GM10266 (cell line): ENCODE measurements around the gene SH3PXD2A.

Experiments
- DNase-seq: peaks from one replicate; pipeline ENCODE4 v3.0.0; 2012; ENCODE audit errors: extremely low spot score
- CTCF ChIP-seq: IDR thresholded peaks from 2 replicates; pipeline ENCODE4 v1.5.1; 2012; ENCODE audit warnings: mild to moderate bottlenecking, low read depth; ENCODE audit not compliant: control insufficient read depth, insufficient read depth; ENCODE audit errors: missing control alignments

SH3PXD2A gene

GRCh38 chr10:103643381-103643780, 212.0 kb downstream of the SH3PXD2A start:
- TF ChIP-seq CTCF: no peak
- no peak for DNase-seq

- TF ChIP-seq CTCF: no peak
- DNase-seq: no peak
Measured at GRCh38 chr10:103641326-103641725, 214.1 kb downstream of the SH3PXD2A start.

DNA sequence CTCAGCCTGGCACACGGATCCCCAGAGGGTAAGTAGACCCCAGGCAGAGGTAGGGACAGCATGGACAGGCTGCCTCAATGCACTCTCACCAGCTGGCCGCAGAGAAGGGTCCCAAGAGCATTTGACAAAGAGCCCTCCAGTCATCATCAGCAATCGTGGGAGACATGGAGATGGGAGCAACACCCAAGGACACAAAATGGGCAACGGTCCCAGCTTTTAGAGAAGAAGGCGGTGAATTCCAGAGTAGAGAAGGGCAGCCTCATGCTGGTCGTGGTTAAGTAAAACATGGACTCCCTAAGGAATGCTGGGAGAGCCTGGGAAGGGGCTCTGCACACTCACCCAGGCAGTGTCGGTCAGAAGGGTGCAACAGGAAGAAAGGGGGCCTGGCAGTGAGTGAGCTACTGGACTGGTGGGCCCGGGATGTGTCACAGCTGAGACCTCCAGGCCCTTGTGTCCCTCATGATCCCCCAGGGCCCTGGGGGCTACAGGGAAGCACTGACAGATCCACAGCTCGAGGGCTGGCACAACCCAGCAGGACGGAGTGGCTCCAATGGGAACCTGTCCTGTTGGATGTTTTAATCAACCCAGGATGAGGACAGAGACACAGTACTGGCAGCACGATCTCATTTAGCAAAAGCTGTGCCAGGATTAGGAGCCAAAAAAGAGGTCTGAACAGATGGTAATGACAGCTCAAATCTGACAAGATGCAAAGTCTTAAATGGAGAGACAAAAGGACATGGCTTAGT, 214.8 kb downstream of the SH3PXD2A start:
- no peak for TF ChIP-seq CTCF
- no peak for DNase-seq

DNA sequence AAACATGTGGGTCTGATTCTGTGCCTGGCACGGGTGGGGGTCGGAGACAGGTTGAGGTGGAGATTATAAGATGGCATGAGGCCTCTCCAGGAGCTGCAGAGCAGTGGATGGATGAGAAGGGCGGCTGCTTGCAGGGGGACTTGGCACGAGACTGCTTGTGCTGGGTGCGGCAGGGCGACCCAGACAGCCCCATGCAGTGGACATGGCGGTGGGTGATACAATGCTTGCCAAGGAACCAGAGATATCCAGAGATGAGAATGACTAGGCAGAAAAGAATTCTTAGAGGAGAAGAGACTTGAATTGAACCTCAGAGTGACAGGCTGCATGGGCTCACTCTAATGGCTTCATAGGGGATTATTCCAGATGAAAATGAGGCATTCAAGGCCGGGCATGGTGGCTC, 216.4 kb downstream of the SH3PXD2A start:
- no peak for TF ChIP-seq CTCF
- DNase-seq: no peak

DNA sequence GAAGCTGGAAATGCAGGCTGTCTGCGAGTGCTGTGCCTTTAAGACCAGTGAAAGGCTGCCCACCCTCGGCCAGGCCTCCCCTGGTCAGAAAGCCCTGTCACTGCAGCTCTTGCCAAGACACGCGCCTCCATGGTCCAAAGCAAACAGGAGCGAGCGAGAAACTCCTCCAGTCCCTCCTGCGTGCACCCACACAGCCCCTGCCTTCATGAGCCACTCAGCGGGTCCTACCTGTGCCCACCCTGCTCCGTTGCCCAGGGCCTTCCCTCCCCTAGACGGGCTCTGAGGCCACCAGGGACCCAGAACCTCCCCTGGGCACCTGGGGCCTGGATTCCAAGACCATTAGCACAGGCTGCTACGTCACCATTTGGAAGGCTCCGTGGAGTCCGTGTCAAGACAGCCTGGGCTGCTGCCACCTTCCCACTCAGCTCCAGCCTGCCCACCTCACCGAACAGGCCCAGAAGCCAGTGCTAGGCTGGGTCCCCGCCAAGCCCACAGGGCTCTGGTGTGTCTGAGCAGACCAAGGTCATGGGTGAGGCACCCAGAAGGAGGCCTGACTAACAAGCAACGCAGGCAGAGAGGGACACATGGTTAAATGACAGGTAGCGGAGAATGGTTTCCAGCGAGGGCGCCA, 217.3 kb downstream of the SH3PXD2A start:
- DNase-seq: no peak
- no peak for TF ChIP-seq CTCF

DNA sequence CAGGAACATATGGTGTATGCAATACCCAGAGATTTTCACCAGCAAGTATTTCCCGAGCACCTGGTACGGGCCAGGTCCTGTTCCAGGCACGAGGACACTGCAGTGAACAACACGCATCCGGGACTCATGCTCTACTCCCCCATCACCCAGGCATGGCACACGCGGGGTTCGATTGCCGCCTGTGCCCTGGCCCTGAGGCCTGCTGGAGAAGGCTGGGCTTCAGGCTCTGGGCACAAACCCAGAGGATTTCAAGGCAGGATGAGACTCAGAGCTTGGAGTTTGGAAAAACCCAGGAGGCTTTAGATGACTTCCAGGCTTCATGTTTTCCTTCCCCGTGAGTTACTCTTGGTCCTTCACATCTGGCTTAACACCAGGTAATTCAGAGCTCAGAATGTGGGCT, 218.4 kb downstream of the SH3PXD2A start:
- DNase-seq: no peak
- TF ChIP-seq CTCF: no peak

DNA sequence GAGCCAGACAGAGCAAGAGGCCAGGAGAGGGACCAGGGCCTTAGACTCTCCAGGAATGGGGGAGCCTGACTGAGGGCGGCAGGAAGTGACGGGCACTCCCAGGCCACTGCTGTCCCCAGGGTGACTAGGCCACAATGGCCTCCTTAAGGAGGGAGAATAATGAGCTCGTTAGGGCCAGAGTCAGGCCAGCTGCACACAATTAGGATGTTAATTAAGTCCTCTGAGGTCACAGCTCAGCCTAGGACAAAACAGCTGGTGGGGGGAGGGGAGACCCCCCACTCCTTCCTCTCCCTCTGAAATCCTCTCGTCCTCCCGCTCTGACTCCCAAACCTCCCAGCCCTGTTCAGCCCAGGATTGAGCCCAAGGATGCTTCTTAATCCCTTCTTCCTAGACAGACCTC, 218.9 kb downstream of the SH3PXD2A start:
- no peak for TF ChIP-seq CTCF
- DNase-seq: no peak
